HG02885 (cell line): ENCODE data around the gene DNAI4.
"Not testable (repeated sequence)": the region's sequence is repeated elsewhere in the genome, so short reads cannot be mapped to it uniquely, and the experiment has no call there.

Source experiments
- ATAC-seq: cut with Tn5 transposase; IDR thresholded peaks from one replicate; pipeline ENCODE4 v1.9.1; 2021; ENCODE audit warnings: mild to moderate bottlenecking; ENCODE audit not compliant: unreplicated experiment, poor library complexity

DNAI4 gene

GRCh38 chr1:66924756-66925557 is at the start of gene DNAI4, which contains the start of gene MIER1:
Gene DNAI4, minus strand, starts transcription at chr1:66924856. Its CDS starts 25 bp downstream, at chr1:66924831.
Gene MIER1, plus strand, starts transcription at chr1:66924990. Its CDS starts 39 bp downstream, at chr1:66925029.
- peak; percentile 94 for ATAC-seq

GRCh38 chr1:66968574-66968973 is 43.9 kb upstream of the DNAI4 start:
- no peak for ATAC-seq

- ATAC-seq = not testable (repeated sequence)
Observed at GRCh38 chr1:66966188-66966873, 41.7 kb upstream of the DNAI4 start.

- ATAC-seq = no peak
Observed at GRCh38 chr1:66957938-66958337, 33.3 kb upstream of the DNAI4 start.

GRCh38 chr1:66954208-66954607 is 29.6 kb upstream of the DNAI4 start:
- peak; percentile 74 for ATAC-seq

GRCh38 chr1:66951513-66951912 is 26.9 kb upstream of the DNAI4 start:
- no peak for ATAC-seq

- no peak for ATAC-seq
Observed at GRCh38 chr1:66947267-66947666, 22.6 kb upstream of the DNAI4 start.

GRCh38 chr1:66945316-66945715 is 20.7 kb upstream of the DNAI4 start:
- no peak for ATAC-seq

GRCh38 chr1:66944330-66945274 is 19.9 kb upstream of the DNAI4 start:
- no peak for ATAC-seq

- no peak for ATAC-seq
Observed at GRCh38 chr1:66943361-66943969, 18.8 kb upstream of the DNAI4 start.

GRCh38 chr1:66940981-66941380 is 16.3 kb upstream of the DNAI4 start:
- ATAC-seq = no peak

GRCh38 chr1:66938613-66939012 is 14.0 kb upstream of the DNAI4 start:
- ATAC-seq = no peak

- ATAC-seq = no peak
Observed at GRCh38 chr1:66937529-66938234, 13.0 kb upstream of the DNAI4 start.

- ATAC-seq = no peak
Observed at GRCh38 chr1:66933887-66934700, 9.4 kb upstream of the DNAI4 start.

GRCh38 chr1:66932291-66932690 is 7.6 kb upstream of the DNAI4 start:
- no peak for ATAC-seq

GRCh38 chr1:66931590-66931989 is 6.9 kb upstream of the DNAI4 start:
- no peak for ATAC-seq

GRCh38 chr1:66930823-66931174 is 6.1 kb upstream of the DNAI4 start:
- ATAC-seq = no peak

GRCh38 chr1:66929999-66930822 is 5.6 kb upstream of the DNAI4 start:
- ATAC-seq = peak; percentile 78
